NCI-H345 (cell line): ENCODE results near the gene C1S.
"Not testable (repeated sequence)": the region's sequence is repeated elsewhere in the genome, so short reads cannot be mapped to it uniquely, and the experiment has no call there.

Experiments used
- DNase-seq: peaks from one replicate; lab custom pipeline; 2025; lab: John Stamatoyannopoulos, UW

C1S gene

DNA sequence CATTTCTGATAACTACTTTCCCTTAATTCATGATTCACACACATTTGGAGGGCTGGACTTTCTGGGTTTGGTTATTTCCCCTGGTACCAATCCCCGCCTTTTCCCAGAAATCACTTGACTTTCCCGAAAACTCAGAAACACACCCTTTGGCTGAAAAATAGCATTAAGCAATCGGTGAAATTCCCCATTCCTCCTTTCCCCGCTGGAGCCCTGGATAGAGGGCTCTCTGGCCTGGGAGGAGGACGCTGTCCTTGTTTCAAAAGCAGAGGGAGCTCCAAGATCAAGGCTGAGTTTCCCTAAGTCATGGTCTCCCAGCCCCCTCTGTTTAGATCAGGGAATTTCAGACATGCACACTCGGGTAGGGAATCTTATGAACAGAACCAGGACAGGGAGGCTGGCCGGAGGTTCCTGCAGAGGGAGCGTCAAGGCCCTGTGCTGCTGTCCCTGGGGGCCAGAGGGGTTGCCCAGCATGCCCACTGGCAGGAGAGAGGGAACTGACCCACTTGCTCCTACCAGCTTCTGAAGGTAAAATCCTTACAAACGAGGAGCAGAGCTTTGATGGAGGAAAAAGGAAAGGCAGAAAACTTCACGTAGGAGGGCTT, at the start of gene C1S:
C1S (plus strand) TSS at position 366 of the 602 bp plus-strand sequence. CDS start 1,195 bp downstream, outside the sequence.
- no peak for DNase-seq

DNA sequence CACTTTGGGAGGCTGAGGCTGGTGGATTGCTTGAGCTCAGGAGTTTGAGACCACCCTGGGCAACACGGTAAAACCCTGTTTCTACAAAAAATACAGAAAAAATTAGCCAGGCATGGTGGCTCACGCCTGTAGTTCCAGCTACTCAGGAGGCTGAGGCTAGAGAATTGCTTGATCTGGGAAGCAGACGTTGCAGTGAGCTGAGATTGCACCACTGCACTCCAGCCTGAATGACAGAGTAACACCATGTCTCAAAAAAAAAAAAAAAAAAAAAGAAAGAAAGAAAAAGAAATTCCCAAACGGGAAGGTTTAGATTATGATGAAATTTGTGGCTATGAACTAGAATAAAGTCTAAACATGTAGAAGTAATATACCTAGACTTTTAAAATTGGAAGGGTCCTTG, 49.1 kb upstream of the C1S start:
- DNase-seq, result not testable (repeated sequence)

DNA sequence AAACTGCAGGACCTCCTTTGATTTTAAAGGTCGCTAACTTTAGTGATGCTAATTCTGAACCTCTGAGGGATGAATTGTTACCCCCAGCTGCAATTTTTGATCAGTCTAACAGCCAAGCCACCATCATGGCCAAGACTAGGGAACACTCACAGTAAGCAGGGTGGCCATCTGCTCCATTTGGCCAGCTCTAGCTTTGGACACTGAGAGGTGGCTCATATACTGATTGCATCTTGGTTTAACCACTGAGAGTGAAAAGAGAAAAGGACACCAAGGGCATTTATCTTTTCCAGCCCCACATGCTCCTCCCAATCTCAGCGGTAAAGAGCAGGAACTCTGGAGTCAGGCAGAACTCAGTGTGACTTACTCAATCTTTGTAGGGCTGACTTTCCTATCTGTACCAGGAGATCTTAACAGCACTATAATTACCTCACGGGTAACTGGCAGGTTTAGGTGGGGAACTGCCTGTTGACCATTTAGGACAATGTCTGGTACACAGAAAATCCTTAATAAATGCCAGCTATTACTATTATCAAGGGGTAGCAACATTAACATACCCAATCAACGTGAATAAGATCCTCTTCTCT, 48.4 kb upstream of the C1S start:
- no peak for DNase-seq

DNA sequence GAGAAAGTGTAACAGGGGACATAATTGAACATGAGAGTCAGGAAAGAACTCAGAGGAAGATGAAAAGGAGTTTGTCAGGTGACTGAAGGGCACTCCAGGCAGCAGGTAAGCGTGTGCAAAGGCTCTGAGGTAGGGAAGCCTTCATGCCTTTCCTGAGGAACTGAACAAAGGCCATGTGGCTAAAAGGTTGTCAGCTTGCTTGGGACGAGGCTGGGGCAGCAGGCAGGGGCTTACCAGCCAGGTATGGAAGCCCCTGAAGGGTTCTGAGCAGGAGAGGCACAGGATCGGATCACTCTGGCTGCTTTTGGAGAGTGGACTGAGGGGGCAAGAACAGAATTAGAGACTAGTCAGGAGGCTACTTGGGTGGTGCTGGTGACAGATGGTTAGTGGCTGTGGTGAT, 47.4 kb upstream of the C1S start:
- no peak for DNase-seq

DNA sequence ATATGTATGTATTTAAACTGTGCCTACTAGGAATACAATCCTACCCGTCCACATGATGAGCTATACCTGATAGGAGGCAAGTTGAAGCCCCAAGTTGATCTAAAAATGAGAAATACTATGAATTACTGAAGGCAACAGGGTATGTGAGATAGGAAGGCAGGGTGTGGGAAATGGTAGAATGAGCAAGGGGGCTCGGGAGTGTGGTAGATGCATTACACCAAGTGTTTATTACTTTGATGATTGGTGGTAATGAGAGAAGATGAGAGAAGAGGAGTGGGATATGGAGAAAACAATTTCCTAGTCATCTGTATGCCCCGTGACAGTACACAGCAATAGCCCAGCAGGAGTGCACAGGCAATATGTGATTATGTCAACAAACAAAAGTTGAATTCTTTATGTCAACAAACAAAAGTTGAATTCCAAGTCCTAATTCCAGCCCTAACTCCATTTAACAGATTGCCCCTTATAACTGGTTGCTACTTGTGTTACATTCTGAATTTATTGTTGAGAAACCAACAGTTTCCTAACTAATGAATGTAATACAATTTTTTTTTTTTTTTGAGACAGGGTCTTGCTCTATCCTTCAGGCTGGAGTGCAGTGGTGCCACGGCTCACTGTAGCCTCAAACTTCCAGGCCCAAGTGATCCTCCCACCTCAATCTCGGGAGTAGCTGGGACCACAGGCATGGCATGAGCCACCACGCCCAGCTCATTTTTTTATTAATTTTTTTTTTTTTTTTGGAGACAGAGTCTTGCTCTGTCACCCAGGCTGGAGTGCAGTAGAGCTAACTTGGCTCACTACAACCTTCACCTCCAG, 44.8 kb upstream of the C1S start:
- DNase-seq, result no peak

DNA sequence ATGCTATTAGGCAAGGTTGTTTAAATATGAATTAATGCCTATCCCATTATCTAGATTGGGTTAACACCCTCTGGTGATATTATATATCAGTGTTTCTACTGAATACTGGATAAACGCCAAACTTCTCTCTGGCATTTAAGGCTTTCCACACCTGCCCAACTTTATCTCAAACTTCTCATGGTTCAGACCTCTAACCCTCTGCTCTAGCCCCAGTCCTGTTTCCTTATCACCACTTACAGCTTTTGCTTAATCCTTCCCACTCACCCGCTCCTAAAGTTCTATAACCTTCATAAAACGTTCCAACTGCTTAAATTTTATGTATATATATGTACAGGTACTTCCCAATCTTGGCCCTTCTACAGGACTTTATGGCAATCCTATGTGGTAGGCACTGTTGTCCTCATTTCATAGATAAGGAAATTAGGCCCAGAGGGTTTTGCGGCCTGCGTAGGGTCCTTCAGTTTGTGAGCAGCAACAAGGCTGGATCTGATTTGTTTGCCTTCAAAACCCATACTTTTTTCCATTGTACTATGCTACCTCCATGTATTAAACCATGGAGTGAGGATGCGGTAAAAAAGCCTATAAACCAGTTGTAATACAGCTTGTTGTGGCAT, 43.5 kb upstream of the C1S start:
- no peak for DNase-seq

DNA sequence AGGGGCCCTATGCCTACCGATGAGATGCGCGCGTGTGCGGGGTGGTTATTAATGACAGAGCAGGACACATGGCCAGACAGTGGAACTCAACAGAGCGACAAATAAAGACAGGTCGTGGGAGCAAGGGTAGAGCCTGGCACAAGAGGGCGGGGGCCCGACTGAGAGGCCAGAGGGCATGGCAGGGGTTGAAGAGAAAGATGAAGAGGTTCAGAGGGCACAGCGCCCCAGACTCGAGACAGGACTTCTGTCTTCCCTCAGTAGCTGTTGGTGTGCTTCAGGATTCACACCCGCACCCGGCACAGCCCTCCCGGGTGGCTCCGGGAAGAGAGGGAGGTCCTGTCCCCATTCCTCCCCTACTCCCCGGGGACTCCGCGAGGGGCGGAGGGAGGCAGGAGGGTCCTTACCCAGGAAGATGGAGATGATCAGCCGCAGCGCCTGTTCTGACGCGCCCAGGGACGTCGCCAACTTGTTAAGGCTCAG, 42.6 kb upstream of the C1S start:
- DNase-seq, result no peak

DNA sequence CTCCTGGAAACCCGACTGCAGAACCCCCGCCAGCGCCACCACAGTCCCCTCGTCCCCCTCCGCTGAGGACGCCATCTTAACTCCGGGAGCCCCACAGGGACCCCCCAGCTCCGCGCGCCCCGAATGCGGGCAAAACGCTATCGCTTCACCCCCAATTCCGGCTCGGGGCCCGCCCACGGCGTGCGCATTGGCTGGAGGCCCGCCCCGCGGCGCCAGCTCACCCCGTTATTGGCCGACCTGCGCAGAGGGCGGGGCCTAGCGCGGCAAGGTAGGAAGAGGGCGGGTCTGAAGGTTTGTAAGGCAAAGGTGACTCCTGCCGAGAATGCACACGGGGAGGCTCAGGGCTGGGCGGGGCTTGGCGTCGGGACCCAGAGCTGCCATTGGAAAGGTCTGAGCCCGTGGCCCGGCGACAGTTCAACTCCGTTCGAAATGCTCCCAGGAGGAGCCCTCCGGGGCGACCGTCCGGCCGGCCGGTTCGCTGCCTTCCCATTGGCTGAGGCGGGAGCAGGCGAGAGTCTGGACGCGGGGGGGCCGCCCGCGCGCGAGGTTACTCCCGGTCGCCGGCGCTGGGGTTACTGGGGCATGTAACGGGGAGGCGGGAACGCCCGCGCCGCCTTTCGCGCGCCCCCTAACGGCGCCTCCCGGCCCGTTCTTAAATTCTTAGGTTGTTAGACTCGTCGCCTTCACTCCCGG, 42.0 kb upstream of the C1S start, which contains the start of gene LPCAT3:
LPCAT3 (minus strand) TSS at position 127 of the 693 bp plus-strand sequence; CDS start at position 75, 52 bp downstream.
- peak; percentile 98 for DNase-seq

DNA sequence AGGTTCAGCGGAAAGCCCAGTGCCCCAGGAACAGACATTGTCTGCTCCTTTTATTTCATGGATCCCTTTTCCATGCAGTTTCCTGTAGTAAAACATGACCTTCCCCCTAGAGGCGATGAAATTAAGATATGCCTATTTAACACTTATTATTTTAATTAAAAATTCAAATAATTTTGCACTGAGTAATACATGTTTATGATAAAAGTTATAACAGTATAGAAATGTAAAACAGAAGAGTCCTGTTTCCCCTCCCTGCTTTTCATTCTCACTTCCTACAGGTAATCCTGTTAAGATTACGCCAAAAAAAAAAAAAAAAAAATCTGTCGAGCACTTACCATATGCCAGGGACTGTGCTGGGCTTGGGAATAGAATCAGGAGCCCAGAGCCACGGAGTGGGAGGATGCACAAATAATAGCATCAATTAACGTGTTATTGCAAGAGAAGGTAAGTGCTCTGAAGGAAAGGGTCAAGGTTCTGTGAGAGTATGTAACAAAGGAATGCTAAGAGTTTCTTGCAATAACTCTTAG, 41.4 kb upstream of the C1S start:
- peak; percentile 3 for DNase-seq

DNA sequence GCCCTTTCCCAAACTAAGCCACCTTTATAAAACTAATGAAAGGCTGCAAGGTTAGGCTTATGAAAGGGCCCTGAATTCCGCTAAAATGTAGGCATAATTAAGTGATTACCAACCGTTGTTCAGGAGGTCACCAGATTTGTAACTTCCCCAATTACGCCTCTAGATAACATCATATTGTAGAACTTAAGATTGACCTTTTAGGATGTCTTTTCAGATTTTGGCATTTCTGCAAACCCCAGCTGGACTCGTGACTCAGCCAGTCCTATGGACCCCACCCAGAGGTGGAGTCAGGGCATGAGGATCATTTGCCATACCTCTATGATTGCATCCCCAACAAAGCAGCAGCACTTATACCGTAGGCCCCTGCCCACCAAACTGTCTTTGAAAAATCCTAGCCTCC, 38.6 kb upstream of the C1S start:
- no peak for DNase-seq

DNA sequence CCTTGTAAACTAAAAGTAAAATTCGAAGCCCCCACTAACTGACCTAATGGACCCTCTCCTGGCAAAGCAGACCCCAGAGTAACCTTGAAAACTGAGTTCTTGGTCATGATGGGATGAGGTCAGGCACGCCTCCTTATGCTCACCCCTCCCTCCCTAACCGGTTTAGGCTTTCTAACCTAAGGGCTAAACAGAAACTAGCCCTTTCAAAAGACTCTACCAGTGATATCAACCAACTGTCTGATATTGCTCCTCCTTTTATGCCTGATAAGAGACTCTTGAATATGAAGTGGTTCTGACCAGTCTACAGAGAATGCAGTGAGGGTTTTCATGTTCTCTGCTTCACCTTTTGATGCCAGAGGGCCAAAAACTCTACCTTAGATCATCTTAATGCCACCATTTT, 37.4 kb upstream of the C1S start:
- DNase-seq, result no peak

DNA sequence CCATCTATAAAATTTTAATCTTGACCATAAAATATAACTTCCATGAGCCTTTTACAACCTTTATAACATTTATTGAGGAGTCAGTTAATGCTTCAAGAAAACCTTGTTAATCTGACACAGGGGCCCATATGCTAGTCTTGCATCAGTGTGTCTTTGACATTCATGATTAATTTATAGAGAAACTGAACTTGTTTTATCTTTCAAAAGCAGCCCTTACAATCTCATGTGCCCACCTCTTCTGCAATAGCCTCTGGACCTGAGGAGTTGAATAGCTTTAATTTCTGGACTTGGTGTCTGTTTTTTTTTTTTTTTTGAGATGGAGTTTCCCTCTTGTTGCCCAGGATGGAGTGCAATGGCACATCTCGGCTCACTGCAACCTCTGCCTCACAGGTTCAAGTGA, 33.7 kb upstream of the C1S start:
- no peak for DNase-seq

DNA sequence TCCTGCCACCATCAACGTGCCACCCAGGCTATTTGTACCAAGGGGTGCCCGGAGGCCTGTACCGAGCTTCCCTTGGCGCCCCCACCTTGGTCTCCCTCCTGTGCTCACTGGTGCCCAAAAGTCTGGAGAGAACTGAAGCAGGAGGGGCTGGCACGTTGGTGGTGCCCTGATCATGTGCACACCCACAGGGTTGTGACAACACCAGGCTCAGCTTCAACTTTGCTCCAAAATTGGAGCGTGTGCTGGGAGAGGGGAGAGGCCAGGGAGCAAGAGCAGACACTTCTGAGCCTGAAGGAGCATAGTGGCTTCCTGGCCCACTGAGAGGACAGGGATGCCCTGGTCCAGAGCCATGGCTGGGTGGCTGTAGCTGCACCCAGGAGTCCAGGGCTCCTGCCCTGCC, 29.2 kb upstream of the C1S start:
- DNase-seq, result no peak

DNA sequence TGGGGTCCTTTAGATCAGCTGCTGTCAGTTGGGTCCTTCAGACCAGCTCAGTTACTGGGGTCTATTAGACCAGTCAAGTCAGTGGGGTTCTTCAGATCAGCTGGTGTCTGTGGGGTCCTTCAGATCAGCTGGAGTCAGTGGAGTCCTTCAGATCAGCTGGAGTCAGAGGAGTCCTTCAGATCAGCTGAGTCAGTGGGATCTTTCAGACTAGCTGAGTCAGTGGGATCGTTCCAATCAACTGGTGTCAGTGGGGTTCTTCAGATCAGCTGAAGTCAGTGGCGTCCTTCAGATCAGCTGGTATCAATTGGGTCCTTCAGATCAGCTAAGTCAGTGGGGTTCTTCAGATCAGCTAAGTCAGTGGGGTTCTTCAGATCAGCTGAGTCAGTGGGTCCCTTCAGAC, 27.5 kb upstream of the C1S start:
- no peak for DNase-seq

DNA sequence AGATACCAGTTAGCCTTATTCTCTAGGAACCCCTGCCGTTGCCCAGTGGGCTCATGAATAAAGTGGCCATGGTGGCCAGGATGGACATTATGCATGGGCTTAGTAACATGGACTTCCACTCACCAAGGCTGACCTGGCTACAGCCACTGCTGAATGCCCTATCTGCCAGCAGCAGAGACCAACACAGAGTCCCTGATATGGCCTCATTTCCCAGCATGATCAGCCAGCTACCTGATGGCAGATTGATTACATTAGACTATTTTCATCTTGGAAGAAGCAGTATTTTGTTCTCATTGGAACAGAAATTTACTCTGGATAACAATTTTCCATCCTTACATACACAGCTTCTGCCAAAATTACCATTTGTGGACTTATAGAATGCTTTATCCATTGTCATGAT, 26.1 kb upstream of the C1S start:
- no peak for DNase-seq

DNA sequence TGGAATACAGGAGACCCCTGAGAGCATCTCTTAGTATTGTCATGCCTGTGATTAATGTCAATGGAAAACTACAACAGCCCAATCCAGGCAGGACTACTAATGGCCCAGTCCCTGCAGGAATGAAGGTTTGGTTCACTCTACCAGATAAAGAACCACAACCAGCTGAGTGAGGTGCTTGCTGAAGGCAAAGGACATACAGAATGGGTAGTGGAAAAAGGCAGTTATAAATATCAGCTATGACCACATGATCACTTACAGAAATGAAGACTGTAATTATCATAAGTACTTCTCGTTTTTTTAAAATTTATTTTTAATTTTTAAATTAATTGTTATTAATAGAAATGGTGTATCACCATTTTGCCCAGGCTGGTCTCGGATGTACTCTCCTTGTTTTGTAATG, 25.1 kb upstream of the C1S start:
- no peak for DNase-seq

DNA sequence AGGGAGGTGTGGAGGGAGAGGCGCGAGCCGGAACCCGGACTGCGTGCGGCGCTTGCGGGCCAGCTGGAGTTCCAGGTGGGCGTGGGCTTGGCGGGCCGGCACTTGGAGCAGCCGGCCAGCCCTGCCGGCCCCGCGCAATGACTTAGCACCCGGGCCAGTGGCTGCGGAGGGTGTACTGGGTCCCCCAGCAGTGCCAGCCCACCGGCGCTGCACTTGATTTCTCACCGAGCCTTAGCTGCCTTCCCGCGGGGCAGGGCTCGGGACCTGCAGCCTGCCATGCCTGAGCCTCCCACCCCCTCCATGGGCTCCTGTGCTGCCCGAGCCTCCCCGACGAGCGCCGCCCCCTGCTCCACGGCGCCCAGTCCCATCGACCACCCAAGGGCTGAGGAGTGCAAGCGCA, 23.1 kb upstream of the C1S start:
- not testable (repeated sequence) for DNase-seq

DNA sequence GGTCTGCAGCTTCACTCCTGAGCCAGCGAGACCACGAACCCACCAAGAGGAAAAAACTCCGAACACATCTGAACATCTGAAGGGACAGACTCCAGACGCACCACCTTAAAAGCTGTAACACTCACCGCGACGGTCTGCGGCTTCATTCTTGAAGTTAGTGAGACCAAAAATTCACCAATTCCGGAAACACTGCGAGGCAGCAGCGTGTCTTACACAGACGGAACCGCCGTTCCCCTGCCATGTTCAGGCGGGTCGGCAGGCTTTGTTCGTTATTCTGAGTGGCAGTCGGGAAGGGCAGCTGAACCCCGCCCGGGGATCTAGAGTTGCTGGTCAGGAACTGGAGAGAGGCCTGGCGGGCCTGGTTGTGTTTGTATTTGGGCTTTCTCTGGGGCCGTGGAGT, 21.9 kb upstream of the C1S start:
- DNase-seq, result no peak

DNA sequence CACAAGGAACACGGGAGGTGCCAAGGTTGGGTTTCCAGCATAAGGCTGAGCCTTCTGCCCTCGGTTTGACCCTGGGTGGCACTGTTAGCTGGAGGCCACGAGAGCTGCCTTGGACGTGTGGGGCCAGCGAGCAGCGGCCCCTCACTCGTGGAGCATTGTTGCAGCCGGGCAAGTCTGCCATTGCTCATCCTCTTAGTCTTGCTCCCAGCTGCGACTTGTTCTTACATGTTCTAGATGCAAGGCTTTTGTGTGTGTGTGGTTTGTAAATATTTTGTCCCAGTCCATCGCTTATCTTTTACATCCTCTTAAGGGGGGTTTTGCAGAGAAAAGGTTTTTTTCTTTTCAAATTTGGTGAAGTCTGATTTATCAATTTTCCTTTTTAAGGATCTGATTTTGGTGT, 21.1 kb upstream of the C1S start:
- DNase-seq, result no peak

DNA sequence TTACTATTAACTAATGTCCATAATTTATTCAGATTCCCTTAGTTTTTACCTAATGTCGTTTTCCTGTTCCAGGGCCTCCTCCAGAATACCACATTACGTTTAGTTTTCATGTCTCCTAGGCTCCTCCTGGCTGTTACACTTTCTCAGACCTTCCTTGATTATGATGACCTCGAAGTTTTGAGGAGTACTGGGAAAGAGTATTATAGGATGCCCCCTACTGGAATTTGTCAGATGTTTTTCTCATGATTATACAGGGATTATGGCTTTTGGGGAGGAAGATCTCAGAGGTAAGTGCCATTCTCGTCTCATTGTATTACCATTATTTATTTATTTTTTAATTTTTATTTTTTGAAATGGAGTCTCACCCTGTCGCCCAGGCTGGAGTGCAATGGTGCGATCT, 17.7 kb upstream of the C1S start:
- DNase-seq, result peak; percentile 2

DNA sequence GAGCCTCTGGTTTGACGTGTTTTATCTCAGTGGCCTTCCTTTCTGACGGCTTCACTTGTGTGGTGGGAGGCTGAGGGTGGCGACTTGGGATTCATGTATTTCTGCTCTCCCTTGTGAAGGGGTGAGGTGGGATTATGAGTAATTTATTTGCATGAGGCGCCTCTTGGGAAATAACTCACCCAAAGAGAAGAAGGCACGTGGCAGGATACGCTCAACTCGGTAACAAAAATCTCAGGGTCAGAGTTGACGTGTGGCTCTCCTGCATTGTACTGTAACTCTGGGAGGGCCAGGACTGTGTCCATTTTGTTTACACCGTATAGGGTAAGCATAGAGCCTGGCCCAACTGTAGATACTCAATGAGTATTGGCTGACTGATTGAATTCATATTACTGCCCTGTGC, 14.6 kb upstream of the C1S start:
- DNase-seq, result no peak
